Activated T-helper 17 cell treated with anti-CD3 and anti-CD28 coated beads, Interleukin-2, amount 50 U/mL, for 72 hours (primary cell): ENCODE measurements around the gene MCF2L2. TPM values are rescaled to one million over a fixed set of nuclear protein-coding genes. Genes with fewer than 3 reads are reported as not detected.

Source experiments
- total RNA-seq, 2 donors: library from RNA; stranded (reverse); gene quantifications; one replicate each; pipeline ENCODE4 v1.2.3, GENCODE V29; 2022

Gene MCF2L2
- total RNA-seq, 2 donors from 2014 or later = 9.0 to 10.0 TPM

Other genes with a start within 250 kb of the MCF2L2 start
- gene B3GNT5, start 175.4 kb downstream of the MCF2L2 start, total RNA-seq = 1 to 10 TPM; 1.4 to 7.1 TPM
- gene KLHL6, start 127.1 kb upstream of the MCF2L2 start, total RNA-seq = 10 to 100 TPM; 33.5 to 39.7 TPM
- 10 to 100 TPM in 1 of 2 donors, 1 to 10 TPM in 1; 7.7 to 25.1 TPM for gene KLHL24, start 207.0 kb upstream of the MCF2L2 start, total RNA-seq